ENCODE results near the gene NUS1. TPM values are rescaled to one million over a fixed set of nuclear protein-coding genes. Genes with fewer than 3 reads are reported as not detected.
"Not testable (repeated sequence)": the region's sequence is repeated elsewhere in the genome, so short reads cannot be mapped to it uniquely, and the experiment has no call there.

NUS1 gene
- 12.2 TPM for polyA plus RNA-seq

DNA sequence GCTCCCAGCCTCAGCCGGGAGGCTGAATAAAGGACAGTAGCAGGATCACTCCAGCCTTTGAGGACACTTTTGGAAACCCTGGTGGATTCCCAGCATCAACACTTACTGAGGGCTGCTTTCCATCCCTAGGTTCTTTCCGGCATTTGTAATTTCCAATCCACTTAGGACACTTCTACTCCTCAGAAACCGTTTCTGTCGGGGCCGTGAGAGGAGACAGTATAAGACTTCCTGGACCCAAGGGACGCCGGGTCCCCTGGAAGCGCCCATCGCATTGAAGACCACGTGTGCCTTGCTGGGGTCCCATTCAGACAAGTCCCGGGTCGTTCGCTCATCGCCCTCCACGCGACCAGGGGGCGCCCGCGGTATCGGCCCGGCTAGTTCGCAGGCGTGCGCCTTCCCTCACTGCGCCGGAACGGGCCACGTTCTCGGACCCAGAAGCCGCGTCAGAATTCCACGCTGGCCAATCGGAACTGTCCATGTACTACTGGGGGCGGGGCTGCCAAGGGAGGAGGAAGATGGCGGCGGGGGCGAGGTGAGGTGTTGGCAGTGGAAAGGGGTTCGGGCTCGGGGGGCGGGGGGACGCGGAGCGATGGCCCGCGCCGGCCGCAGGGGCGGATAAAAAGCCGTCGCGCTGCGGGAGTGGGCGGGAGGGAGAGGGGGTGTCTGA, at the start of gene NUS1:
NUS1 (plus strand) TSS at position 479 of the 667 bp plus-strand sequence. CDS start 202 bp downstream, outside the sequence.
- H3K4me1 Mint-ChIP-seq, result peaks cover 34 to 46% (median 43%) of the 10 kb centered on the region in 3 donors

DNA sequence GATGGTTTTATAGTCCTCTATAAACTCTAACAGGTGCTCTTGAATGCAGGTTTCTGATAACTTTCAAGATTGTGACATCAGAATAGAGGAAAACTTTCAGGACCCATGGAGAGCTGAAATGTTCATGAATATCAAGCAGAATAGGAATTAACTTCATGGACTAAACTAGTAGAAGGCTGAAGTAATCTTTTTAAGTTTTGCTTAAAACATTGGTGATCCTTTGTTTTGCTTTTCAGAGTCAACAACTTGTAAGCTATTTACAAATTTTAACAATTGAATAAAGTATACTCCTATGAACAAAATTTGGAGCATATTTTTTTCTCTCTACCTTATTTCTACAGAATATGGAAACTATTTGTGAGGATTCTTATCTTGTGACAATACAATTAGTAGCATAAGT, 47.7 kb upstream of the NUS1 start:
- no peak overlapping the region for H3K27ac Mint-ChIP-seq
- no peak overlapping the region for H3K4me3 Mint-ChIP-seq
- H3K36me3 Mint-ChIP-seq, result no peaks in the 10 kb centered on the region
- peaks cover 2 to 16% (median 4%) of the 10 kb centered on the region in 3 donors for H3K9me3 Mint-ChIP-seq
- H3K27me3 Mint-ChIP-seq, result peaks cover 3% of the 10 kb centered on the region
- H3K4me1 Mint-ChIP-seq, result no peaks in the 10 kb centered on the region

More for the DNA sequence above, at the start of gene NUS1:
- H3K27ac Mint-ChIP-seq, result peak within 1 kb of the TSS; percentile 64 to 94 (median 90)
- H3K9me3 Mint-ChIP-seq, result no peaks in the 10 kb centered on the region
- no peaks in the 10 kb centered on the region for H3K36me3 Mint-ChIP-seq
- no peaks in the 10 kb centered on the region for H3K27me3 Mint-ChIP-seq
- peak within 1 kb of the TSS; percentile 84 to 97 (median 92) for H3K4me3 Mint-ChIP-seq

DNA sequence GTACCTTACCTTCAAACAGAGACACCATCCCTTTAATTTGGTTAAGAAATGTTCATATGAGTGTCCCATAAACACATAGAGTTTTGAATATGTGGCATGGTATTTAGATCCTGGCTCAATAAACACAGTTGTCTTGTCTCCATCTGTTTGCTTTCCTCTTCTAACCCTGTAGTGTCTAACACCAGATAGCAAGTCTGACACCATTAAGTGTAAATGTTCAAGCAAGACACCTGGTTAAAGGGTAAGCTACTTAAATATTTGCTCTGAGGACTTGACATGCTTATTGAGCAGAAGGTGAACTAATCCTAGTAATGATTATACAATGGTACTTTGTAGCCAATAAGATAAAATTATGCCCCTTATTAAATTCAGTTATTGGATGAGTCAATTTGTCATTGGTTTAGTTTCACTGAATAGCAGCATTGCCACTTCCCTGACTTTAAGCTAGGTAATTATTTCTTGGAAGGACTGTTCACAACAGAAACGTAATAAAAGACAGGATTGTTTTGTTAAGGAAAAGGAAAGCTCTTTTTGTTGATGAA, 46.1 kb upstream of the NUS1 start:
- H3K27ac Mint-ChIP-seq, result no peak overlapping the region
- peaks cover 2 to 6% (median 4%) of the 10 kb centered on the region in 3 donors for H3K9me3 Mint-ChIP-seq
- no peaks in the 10 kb centered on the region for H3K4me1 Mint-ChIP-seq
- H3K27me3 Mint-ChIP-seq, result peaks cover 4% of the 10 kb centered on the region
- H3K4me3 Mint-ChIP-seq, result no peak overlapping the region
- H3K36me3 Mint-ChIP-seq, result no peaks in the 10 kb centered on the region

DNA sequence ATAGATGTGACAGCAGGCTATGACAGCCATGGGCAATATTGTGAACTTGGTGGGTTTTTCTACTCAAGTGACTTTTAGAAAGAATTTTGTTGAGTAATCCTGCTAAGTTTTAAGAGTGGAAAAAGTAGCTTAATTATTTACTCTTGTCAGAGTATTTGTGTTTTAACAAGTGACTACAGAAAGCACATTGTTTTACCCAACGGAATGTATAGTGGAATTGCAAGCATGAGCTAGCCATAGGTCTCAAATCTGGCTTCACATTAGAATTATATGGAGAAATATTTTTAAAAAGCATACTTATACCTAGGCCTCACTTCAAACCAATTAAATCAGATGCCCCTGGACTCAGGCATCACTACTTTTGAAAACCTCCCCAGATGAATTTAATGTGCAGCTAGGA, 37.5 kb upstream of the NUS1 start:
- Mint-ChIP-seq H3K4me1 (no peaks in the 10 kb centered on the region), H3K36me3 (no peaks in the 10 kb centered on the region)

DNA sequence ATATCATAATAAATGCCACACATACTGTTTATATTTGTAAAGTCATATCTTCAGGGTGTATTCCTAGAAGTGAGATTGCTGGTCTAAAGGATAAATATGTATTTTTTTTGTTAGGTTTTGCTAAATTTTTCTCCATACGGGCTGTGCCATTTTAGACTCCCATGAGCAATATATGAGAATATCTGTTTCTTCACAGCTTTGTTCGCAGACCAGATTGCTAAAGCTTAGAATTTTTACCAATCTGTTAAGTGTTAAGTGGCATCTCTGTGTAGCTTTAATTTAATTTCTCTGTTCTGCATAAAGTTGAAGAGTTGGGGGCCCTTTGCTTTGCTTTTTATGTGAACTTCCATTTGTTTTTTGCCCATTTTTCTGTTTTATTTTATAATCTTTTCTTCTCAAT, 32.3 kb upstream of the NUS1 start:
- Mint-ChIP-seq H3K4me3 (no peak overlapping the region), H3K36me3 (peaks cover 2% of the 10 kb centered on the region), H3K9me3 (peaks cover 0 to 4% (median 2%) of the 10 kb centered on the region in 3 donors), H3K27ac (no peak overlapping the region), H3K27me3 (no peaks in the 10 kb centered on the region), H3K4me1 (no peaks in the 10 kb centered on the region)

More for the DNA sequence above, 37.5 kb upstream of the NUS1 start:
- H3K27me3 Mint-ChIP-seq, result peaks cover 1% of the 10 kb centered on the region
- no peak overlapping the region for H3K27ac Mint-ChIP-seq
- H3K9me3 Mint-ChIP-seq, result peaks cover 0 to 4% (median 2%) of the 10 kb centered on the region in 3 donors
- no peak overlapping the region for H3K4me3 Mint-ChIP-seq

DNA sequence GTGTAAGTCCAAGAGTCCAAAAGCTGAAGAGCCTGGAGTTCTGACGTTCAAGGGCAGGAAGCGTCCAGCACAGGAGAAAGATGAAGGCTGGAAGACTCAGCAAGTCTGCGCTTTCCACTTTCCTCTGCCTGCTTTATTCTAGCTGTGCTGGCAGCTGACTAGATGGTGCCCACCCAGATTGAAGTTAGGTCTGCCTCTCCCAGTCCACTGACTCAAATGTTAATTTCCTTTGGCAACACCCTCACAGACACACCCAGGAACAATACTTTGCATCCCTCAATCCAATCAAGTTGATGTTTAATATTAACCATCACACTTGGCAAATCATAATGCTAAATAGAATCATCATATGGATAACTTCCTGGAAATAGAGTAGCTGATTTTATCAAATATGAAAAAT, 23.3 kb upstream of the NUS1 start:
- H3K4me3 Mint-ChIP-seq, H3K9me3 Mint-ChIP-seq, H3K4me1 Mint-ChIP-seq, H3K36me3 Mint-ChIP-seq, H3K27ac Mint-ChIP-seq, H3K27me3 Mint-ChIP-seq: not testable (repeated sequence)

DNA sequence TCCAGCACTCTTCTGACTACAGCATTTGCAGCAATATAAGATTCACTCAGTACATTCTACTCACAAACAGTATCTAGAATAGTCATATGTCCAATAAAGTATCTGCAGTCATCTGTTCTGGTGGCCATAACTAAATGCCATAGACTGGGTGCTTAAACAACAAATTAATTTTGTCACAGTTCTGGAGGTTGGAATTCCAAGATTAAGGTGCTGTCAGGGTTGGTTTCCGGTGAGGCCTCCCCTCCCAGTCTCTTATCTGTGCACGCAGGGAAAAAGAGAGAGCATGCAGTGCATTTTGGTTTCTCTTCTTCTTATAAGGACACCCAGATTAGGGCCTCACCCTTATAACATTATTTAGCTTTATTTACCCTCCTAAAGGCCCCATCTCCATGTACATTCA, 21.3 kb upstream of the NUS1 start:
- Mint-ChIP-seq H3K4me1 (no peaks in the 10 kb centered on the region), H3K27me3 (no peaks in the 10 kb centered on the region), H3K27ac (no peak overlapping the region), H3K9me3 (no peaks in the 10 kb centered on the region), H3K36me3 (peaks cover 4% of the 10 kb centered on the region), H3K4me3 (no peak overlapping the region)

DNA sequence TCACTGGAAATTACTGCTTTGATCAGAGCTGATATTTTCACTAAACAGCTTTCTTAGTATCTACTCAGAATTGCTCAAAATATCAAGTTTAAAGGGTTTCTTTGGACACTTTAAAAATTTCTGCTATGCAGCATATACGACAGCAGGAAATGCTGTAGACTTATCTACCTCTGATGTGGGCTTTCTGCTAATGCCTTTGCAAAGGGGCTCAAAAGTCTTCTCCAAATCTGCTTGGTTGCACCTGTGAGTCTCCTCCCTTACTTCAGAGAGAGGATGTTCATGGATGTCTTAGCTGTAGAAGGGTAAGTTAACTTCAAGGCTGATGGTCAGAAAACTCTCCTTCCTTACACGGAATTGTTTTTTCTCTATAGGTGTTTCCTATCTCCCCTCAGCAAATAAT, 19.9 kb upstream of the NUS1 start:
- no peaks in the 10 kb centered on the region for H3K4me1 Mint-ChIP-seq

DNA sequence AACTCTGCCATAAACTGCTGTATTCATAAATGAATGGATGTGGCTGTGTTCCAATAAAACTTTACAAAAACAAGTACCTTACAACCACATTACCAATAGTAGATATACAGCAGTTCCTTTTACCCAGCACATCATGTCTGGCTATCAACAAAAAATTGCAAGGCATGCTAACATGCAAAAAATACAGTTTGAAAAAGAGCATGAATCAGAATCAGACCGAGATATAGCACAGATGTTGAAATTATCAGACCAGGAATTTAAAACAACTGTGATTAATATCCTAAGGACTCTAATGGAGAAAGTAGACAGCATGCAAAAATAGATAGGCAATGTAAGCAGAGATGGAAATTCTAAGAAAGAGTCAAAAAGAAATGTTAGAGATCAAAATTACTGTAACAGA, 8.4 kb upstream of the NUS1 start:
- H3K4me3 Mint-ChIP-seq, result no peak overlapping the region
- no peak overlapping the region for H3K27ac Mint-ChIP-seq
- H3K9me3 Mint-ChIP-seq, result peaks cover 0 to 1% (median 0%) of the 10 kb centered on the region in 3 donors
- no peaks in the 10 kb centered on the region for H3K27me3 Mint-ChIP-seq
- no peaks in the 10 kb centered on the region for H3K4me1 Mint-ChIP-seq
- H3K36me3 Mint-ChIP-seq, result no peaks in the 10 kb centered on the region

More for the DNA sequence above, 19.9 kb upstream of the NUS1 start:
- Mint-ChIP-seq H3K9me3 (no peaks in the 10 kb centered on the region), H3K4me3 (no peak overlapping the region), H3K36me3 (peaks cover 4% of the 10 kb centered on the region), H3K27ac (no peak overlapping the region), H3K27me3 (no peaks in the 10 kb centered on the region)

DNA sequence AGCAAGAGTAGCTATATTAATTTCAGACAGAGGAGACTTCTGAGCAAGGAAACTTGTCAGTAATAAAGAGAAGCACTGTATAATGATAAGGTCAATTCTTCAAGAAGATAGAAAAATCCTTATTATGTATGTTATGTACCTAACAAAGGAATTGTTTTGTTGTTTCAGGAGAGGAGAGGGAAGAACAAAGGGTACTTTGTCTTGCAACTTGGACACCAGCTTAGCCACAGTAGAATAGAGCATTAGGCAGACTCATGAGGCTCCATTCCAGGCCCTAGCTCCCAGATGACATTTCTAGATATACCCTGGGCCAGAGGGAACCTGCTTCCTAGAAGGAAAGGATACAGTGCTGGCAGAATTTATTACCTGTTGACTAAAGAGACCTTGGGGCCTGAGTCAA, 6.5 kb upstream of the NUS1 start:
- Mint-ChIP-seq H3K4me3 (no peak overlapping the region), H3K9me3 (peaks cover 0 to 1% (median 0%) of the 10 kb centered on the region in 3 donors), H3K36me3 (no peaks in the 10 kb centered on the region), H3K27me3 (no peaks in the 10 kb centered on the region), H3K4me1 (peaks cover 0 to 2% (median 1%) of the 10 kb centered on the region in 3 donors), H3K27ac (no peak overlapping the region)

DNA sequence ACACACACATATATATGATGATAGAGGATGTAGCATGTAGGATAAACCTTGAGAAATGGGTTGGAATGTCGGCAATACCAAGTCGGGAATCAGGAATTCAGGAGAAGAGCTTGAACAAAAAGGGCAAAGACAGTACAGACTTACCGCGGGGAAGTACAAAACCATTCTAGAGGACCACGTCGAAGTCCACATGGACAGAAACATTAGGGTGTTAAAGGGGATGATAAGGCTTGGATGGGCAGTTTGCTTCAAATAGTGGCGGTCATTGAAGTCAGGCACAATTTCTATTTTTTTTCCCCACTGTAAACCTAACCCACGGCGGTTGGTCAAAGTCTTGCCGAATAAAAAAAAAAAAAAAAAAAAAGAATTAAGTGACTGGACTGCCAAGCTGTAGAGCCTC, 766 bp upstream of the NUS1 start:
- Mint-ChIP-seq H3K27me3 (no peaks in the 10 kb centered on the region), H3K9me3 (no peaks in the 10 kb centered on the region), H3K27ac (peak overlapping the region in 2 of 3 donors; percentile 64 to 94), H3K36me3 (no peaks in the 10 kb centered on the region), H3K4me3 (peak overlapping the region; percentile 82 to 97 (median 92)), H3K4me1 (peaks cover 27 to 40% (median 37%) of the 10 kb centered on the region in 3 donors)

DNA sequence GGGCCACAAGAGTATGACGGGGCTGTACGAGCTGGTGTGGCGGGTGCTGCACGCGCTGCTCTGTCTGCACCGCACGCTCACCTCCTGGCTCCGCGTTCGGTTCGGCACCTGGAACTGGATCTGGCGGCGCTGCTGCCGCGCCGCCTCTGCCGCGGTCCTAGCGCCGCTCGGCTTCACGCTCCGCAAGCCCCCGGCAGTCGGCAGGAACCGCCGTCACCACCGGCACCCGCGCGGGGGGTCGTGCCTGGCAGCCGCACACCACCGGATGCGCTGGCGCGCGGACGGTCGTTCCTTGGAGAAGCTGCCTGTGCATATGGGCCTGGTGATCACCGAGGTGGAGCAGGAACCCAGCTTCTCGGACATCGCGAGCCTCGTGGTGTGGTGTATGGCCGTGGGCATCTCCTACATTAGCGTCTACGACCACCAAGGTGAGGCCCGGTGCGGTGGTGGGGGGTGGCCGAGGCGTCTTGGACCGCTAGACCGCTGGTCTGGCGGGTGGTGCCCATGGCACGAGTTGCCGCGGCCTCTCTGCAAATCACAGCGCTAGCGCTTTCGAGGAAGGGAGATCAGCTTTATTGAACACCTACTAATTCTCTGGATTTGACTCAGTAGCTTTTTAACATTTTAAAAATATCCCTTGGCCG, 511 bp downstream of the NUS1 start:
- H3K27me3 Mint-ChIP-seq, H3K9me3 Mint-ChIP-seq, H3K36me3 Mint-ChIP-seq: not testable (repeated sequence)
- H3K4me1 Mint-ChIP-seq, result peaks cover 40 to 50% (median 49%) of the 10 kb centered on the region in 3 donors
- peak overlapping the region; percentile 84 to 97 (median 92) for H3K4me3 Mint-ChIP-seq
- peak overlapping the region; percentile 55 to 94 (median 90) for H3K27ac Mint-ChIP-seq

DNA sequence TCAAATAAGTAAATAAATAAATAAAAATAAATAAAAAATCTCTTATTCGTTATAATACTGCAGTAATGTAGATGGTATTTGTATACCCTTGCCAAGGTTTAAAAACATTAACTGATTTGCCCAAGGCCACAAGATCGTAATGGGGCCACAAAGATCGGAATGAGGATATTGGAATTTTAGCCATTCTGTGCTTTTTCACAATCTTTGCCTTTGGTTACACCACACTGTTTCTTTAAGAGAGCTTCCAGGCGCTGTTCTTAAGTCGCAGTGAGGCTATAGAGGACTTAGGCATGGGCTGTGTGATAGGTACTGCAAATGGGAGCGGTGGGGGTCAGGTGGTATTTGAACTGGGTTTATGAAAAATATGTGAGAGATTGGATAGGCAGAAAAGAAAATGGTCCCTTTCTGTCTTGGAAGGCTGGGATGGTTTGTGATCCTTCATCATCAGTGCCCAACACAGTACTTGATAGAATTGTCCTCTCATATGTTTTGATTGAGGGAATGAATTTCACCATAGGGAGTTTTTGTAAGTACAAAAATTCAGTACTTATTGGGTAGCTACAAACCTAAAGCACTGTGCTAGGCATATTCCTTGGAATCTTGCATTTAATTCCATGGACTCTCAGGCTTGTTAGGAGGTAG, 1.4 kb downstream of the NUS1 start:
- Mint-ChIP-seq H3K9me3 (no peaks in the 10 kb centered on the region), H3K4me3 (peak overlapping the region; percentile 67 to 96 (median 87)), H3K36me3 (no peaks in the 10 kb centered on the region), H3K4me1 (peaks cover 48 to 56% (median 56%) of the 10 kb centered on the region in 3 donors), H3K27ac (peak overlapping the region in 2 of 3 donors; percentile 11 to 81), H3K27me3 (no peaks in the 10 kb centered on the region)

DNA sequence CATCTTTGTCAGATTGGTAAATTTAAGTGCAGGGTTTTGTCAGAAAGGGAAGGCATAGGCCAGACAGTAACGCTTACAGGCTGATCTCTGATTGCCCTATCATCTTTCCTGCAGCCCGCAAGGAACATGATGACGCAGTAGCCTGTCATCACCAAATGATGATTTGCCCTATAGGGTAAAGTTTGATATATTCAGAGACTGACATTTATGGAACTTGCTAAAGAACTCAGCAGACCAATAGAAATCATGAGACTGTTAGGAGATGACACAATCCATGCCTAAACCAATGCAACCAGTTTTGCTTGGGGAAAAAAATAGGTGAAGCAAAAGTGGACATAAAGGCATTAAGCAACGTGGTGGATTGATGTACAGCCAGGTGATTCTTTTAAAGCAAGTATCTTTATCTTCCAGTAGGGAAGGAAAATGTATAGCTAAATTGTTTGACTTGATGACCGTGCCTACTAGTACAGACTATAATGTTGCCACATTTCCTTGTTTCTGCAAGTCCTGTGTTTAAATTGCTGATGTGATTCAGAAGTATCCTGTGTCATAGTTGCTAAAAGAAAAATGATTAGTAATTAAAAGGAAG, 2.4 kb downstream of the NUS1 start:
- H3K4me3 Mint-ChIP-seq, result peak overlapping the region in 3 of 4 donors; percentile 67 to 85 (median 84)
- no peaks in the 10 kb centered on the region for H3K27me3 Mint-ChIP-seq
- H3K9me3 Mint-ChIP-seq, result no peaks in the 10 kb centered on the region
- peaks cover 54 to 63% (median 62%) of the 10 kb centered on the region in 3 donors for H3K4me1 Mint-ChIP-seq
- peak overlapping the region in 2 of 3 donors; percentile 11 to 13 for H3K27ac Mint-ChIP-seq
- no peaks in the 10 kb centered on the region for H3K36me3 Mint-ChIP-seq
